Measurements from ENCODE around the gene STK17B.

The STK17B gene

GRCh38 chr2:196117214-196117705, 54.1 kb downstream of the STK17B start:
- Histone ChIP-seq H3K79me2 (ENCODE audit: insufficient read depth, low read depth) (no peaks in the 10 kb centered on the region), H3K9ac (no peak overlapping the region), H3K27ac (no peak overlapping the region), H3K4me3 (IDR thresholded peaks at IDR 0.05; ENCODE audit: insufficient read depth, low read depth, low read length) (no peak overlapping the region), H2AFZ (ENCODE audit: low read depth) (no peak overlapping the region), H3K27me3 (ENCODE audit: insufficient read depth, low read depth) (no peaks in the 10 kb centered on the region), H3K4me2 (no peak overlapping the region), H3K36me3 (ENCODE audit: insufficient read depth) (no peaks in the 10 kb centered on the region), H4K20me1 (ENCODE audit: insufficient read depth) (no peaks in the 10 kb centered on the region), H3K4me1 (ENCODE audit: low read depth, poor library complexity, severe bottlenecking) (no peaks in the 10 kb centered on the region)
- no peak for TF ChIP-seq CTCF (conservative IDR thresholded peaks at IDR 0.05; ENCODE audit: low read depth, low read length)

- no peaks in the 10 kb centered on the region for H3K79me2 ChIP-seq (ENCODE audit: insufficient read depth, low read depth)
- TF ChIP-seq CTCF (conservative IDR thresholded peaks at IDR 0.05; ENCODE audit: low read depth, low read length) = no peak
- no peak overlapping the region for H2AFZ ChIP-seq (ENCODE audit: low read depth)
- H3K4me1 ChIP-seq (ENCODE audit: low read depth, poor library complexity, severe bottlenecking) = peaks cover 8% of the 10 kb centered on the region
- no peaks in the 10 kb centered on the region for H4K20me1 ChIP-seq (ENCODE audit: insufficient read depth)
- no peak overlapping the region for H3K4me3 ChIP-seq (IDR thresholded peaks at IDR 0.05; ENCODE audit: insufficient read depth, low read depth, low read length)
- H3K9ac ChIP-seq = no peak overlapping the region
- no peak overlapping the region for H3K4me2 ChIP-seq
- H3K27me3 ChIP-seq (ENCODE audit: insufficient read depth, low read depth) = no peaks in the 10 kb centered on the region
- H3K27ac ChIP-seq = no peak overlapping the region
- no peaks in the 10 kb centered on the region for H3K36me3 ChIP-seq (ENCODE audit: insufficient read depth)
Measured at GRCh38 chr2:196113061-196113974, 58.1 kb downstream of the STK17B start.

- no peak overlapping the region for H3K4me2 ChIP-seq
Measured at GRCh38 chr2:196112418-196113034, 58.9 kb downstream of the STK17B start.

GRCh38 chr2:196108604-196109003, 62.8 kb downstream of the STK17B start:
- Histone ChIP-seq H3K27ac (no peak overlapping the region), H3K4me2 (no peak overlapping the region), H3K27me3 (ENCODE audit: insufficient read depth, low read depth) (no peaks in the 10 kb centered on the region), H2AFZ (ENCODE audit: low read depth) (no peak overlapping the region), H3K36me3 (ENCODE audit: insufficient read depth) (no peaks in the 10 kb centered on the region), H4K20me1 (ENCODE audit: insufficient read depth) (no peaks in the 10 kb centered on the region), H3K4me1 (ENCODE audit: low read depth, poor library complexity, severe bottlenecking) (peaks cover 8% of the 10 kb centered on the region), H3K4me3 (IDR thresholded peaks at IDR 0.05; ENCODE audit: insufficient read depth, low read depth, low read length) (no peak overlapping the region), H3K9ac (no peak overlapping the region), H3K79me2 (ENCODE audit: insufficient read depth, low read depth) (no peaks in the 10 kb centered on the region)
- no peak for TF ChIP-seq CTCF (conservative IDR thresholded peaks at IDR 0.05; ENCODE audit: low read depth, low read length)

More at GRCh38 chr2:196112418-196113034, 58.9 kb downstream of the STK17B start:
- Histone ChIP-seq H3K36me3 (ENCODE audit: insufficient read depth) (no peaks in the 10 kb centered on the region), H4K20me1 (ENCODE audit: insufficient read depth) (no peaks in the 10 kb centered on the region), H3K27me3 (ENCODE audit: insufficient read depth, low read depth) (no peaks in the 10 kb centered on the region), H3K4me3 (IDR thresholded peaks at IDR 0.05; ENCODE audit: insufficient read depth, low read depth, low read length) (no peak overlapping the region), H3K27ac (no peak overlapping the region), H3K79me2 (ENCODE audit: insufficient read depth, low read depth) (no peaks in the 10 kb centered on the region), H3K4me1 (ENCODE audit: low read depth, poor library complexity, severe bottlenecking) (peaks cover 8% of the 10 kb centered on the region), H2AFZ (ENCODE audit: low read depth) (no peak overlapping the region), H3K9ac (no peak overlapping the region)
- TF ChIP-seq CTCF (conservative IDR thresholded peaks at IDR 0.05; ENCODE audit: low read depth, low read length) = no peak
